Calu3 (cell line): ENCODE measurements around the gene IQCH. TPM values are rescaled to one million over a fixed set of nuclear protein-coding genes. Genes with fewer than 3 reads are reported as not detected.
"Not testable (repeated sequence)": the region's sequence is repeated elsewhere in the genome, so short reads cannot be mapped to it uniquely, and the experiment has no call there.

Experiments used
- BruUV-seq: library from RNA; stranded (reverse); fragments of 400-500 nt; replicated peaks from 2 replicates; lab custom pipeline; 2021; lab: Mats Ljungman, UMichigan
- CTCF ChIA-PET: fragments of 300-600 bp; sonication (Branson Sonifier 250); formaldehyde crosslinking; loops from one replicate; lab custom pipeline; 2022; ENCODE audit warnings: antibody characterized with exemption; lab: Charles Lee
- DNase-seq: peaks from one replicate; pipeline ENCODE4 v3.0.0; 2022
- H3K27ac Mint-ChIP-seq: one replicate; pipeline ENCODE4 v1.8.0; 2022; ENCODE audit warnings: mixed read lengths; ENCODE audit not compliant: unreplicated experiment
- H3K27me3 Mint-ChIP-seq: one replicate; pipeline ENCODE4 v1.8.0; 2022; ENCODE audit warnings: mixed read lengths; ENCODE audit not compliant: unreplicated experiment
- H3K36me3 Mint-ChIP-seq: one replicate; pipeline ENCODE4 v1.8.0; 2022; ENCODE audit warnings: mild to moderate bottlenecking, moderate library complexity, mixed read lengths; ENCODE audit not compliant: insufficient read depth, unreplicated experiment
- H3K4me1 Mint-ChIP-seq: one replicate; pipeline ENCODE4 v1.8.0; 2022; ENCODE audit warnings: mild to moderate bottlenecking, low read depth, mixed read lengths; ENCODE audit not compliant: unreplicated experiment
- H3K4me3 Mint-ChIP-seq: one replicate; pipeline ENCODE4 v1.8.0; 2022; ENCODE audit warnings: mild to moderate bottlenecking, low read depth, moderate library complexity, mixed read lengths; ENCODE audit not compliant: unreplicated experiment
- H3K9me3 Mint-ChIP-seq: one replicate; pipeline ENCODE4 v1.8.0; 2022; ENCODE audit warnings: low read depth, mixed read lengths; ENCODE audit not compliant: unreplicated experiment
- intact Hi-C: fragments of 100-400 bp; cut with micrococcal nuclease; formaldehyde crosslinking; loops from one replicate; pipeline ENCODE4 v1.10.0; 2022; ENCODE audit not compliant: unreplicated experiment
- total RNA-seq: library from RNA; stranded (reverse); gene quantifications from 2 replicates; pipeline ENCODE4 v1.2.3, GENCODE V29; 2022
- TF ChIP-seq, protein P1 (sequence below): fragments of 200-600 bp; IDR thresholded peaks from one replicate; pipeline ENCODE4 v1.8.0; 2022; ENCODE audit warnings: antibody characterized with exemption; ENCODE audit not compliant: unreplicated experiment

IQCH gene
- total RNA-seq, 1 experiment from 2014 or later, result 5.5 TPM

GRCh38 chr15:67420137-67420536 is 165.6 kb downstream of the IQCH start:
- CTCF ChIA-PET, result no interaction called here

GRCh38 chr15:67421105-67421504 is 166.5 kb downstream of the IQCH start:
- H3K27me3 Mint-ChIP-seq, result no peaks in the 10 kb centered on the region
- TF ChIP-seq, protein P1, sequence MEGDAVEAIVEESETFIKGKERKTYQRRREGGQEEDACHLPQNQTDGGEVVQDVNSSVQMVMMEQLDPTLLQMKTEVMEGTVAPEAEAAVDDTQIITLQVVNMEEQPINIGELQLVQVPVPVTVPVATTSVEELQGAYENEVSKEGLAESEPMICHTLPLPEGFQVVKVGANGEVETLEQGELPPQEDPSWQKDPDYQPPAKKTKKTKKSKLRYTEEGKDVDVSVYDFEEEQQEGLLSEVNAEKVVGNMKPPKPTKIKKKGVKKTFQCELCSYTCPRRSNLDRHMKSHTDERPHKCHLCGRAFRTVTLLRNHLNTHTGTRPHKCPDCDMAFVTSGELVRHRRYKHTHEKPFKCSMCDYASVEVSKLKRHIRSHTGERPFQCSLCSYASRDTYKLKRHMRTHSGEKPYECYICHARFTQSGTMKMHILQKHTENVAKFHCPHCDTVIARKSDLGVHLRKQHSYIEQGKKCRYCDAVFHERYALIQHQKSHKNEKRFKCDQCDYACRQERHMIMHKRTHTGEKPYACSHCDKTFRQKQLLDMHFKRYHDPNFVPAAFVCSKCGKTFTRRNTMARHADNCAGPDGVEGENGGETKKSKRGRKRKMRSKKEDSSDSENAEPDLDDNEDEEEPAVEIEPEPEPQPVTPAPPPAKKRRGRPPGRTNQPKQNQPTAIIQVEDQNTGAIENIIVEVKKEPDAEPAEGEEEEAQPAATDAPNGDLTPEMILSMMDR, result no peak
- no TSS peak for BruUV-seq
- H3K9me3 Mint-ChIP-seq, result no peaks in the 10 kb centered on the region
- CTCF ChIA-PET, result no interaction called here
- DNase-seq, result no peak
- intact Hi-C loops, result no loop called here
- H3K36me3 Mint-ChIP-seq, result no peaks in the 10 kb centered on the region
- H3K4me3 Mint-ChIP-seq, result no peak overlapping the region
- H3K27ac Mint-ChIP-seq, result no peak overlapping the region
- no peaks in the 10 kb centered on the region for H3K4me1 Mint-ChIP-seq

More at GRCh38 chr15:67420137-67420536, 165.6 kb downstream of the IQCH start:
- Mint-ChIP-seq H3K9me3 (no peaks in the 10 kb centered on the region), H3K27me3 (no peaks in the 10 kb centered on the region), H3K4me1 (no peaks in the 10 kb centered on the region), H3K36me3 (no peaks in the 10 kb centered on the region), H3K27ac (no peak overlapping the region), H3K4me3 (no peak overlapping the region)
- TF ChIP-seq, protein P1, result no peak
- BruUV-seq, result no TSS peak
- intact Hi-C loops, result no loop called here
- DNase-seq, result no peak

GRCh38 chr15:67422296-67422695 is 167.7 kb downstream of the IQCH start:
- DNase-seq, result no peak
- no peaks in the 10 kb centered on the region for H3K9me3 Mint-ChIP-seq
- BruUV-seq, result no TSS peak
- CTCF ChIA-PET, result interaction anchor here (0.9 kb wide), 1 partner anchor 90 kb away, joined by 3 read pairs; no protein-coding TSS in a partner anchor
- H3K4me1 Mint-ChIP-seq, result no peaks in the 10 kb centered on the region
- H3K27me3 Mint-ChIP-seq, result no peaks in the 10 kb centered on the region
- no peak overlapping the region for H3K4me3 Mint-ChIP-seq
- TF ChIP-seq, protein P1, result no peak
- no peaks in the 10 kb centered on the region for H3K36me3 Mint-ChIP-seq
- H3K27ac Mint-ChIP-seq, result no peak overlapping the region
- intact Hi-C loops, result no loop called here

DNA sequence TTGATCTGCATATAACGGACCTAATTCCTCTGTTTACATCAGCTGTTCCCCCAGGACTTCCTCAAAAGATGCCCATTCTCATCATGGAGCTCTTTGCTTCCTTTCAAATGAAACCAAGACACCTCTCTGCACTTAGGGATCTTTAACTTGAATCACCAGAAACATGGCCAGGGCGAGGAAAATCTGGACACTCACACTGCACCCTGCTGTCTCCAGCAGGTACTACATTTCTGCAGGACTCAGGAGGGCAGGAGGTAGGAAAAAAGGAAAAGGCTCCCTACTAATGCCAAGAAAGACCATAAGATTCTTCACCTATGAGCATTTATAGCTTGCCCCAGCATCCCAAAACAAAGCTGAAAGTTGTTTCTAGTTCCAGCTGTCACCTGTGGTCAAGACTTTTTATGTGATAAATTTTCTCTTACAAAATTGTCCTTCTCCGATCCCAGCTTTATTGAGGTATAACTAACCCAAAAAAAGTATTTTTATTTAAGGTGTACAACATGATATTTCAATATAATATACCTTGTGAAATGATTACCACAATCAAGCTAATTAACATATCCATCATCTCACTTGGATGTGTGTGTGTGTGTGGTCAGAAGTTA is 179.0 kb downstream of the IQCH start:
- intact Hi-C loops, result loop anchor here (5.0 kb wide), 2 partner anchors 46 to 486 kb away; no protein-coding TSS in a partner anchor
- Mint-ChIP-seq H3K27ac (no peak overlapping the region), H3K4me3 (no peak overlapping the region), H3K27me3 (no peaks in the 10 kb centered on the region), H3K9me3 (no peaks in the 10 kb centered on the region), H3K4me1 (no peaks in the 10 kb centered on the region), H3K36me3 (no peaks in the 10 kb centered on the region)
- CTCF ChIA-PET, result interaction anchor here (1.0 kb wide), 1 partner anchor 19 kb away, joined by 3 read pairs; no protein-coding TSS in a partner anchor
- peak; percentile 69 for DNase-seq
- BruUV-seq, result no TSS peak
- TF ChIP-seq, protein P1, result peak; percentile 80

GRCh38 chr15:67436351-67437250 is 182.0 kb downstream of the IQCH start:
- intact Hi-C loops, H3K4me3 Mint-ChIP-seq, DNase-seq, H3K4me1 Mint-ChIP-seq, H3K36me3 Mint-ChIP-seq, BruUV-seq, H3K27ac Mint-ChIP-seq, H3K27me3 Mint-ChIP-seq, H3K9me3 Mint-ChIP-seq: not testable (repeated sequence)
- CTCF ChIA-PET, result interaction anchor here (1.2 to 1.6 kb wide), 2 partner anchors 9 to 186 kb away, joined by 4 to 5 read pairs; no protein-coding TSS in a partner anchor
